Measurements from ENCODE around the gene DOCK1.

Gene DOCK1

GRCh38 chr10:126955396-126955795 lies 50.2 kb downstream of the DOCK1 start:
- DNase-seq (ENCODE audit: low spot score) = no peak

GRCh38 chr10:126955934-126956711 lies 50.9 kb downstream of the DOCK1 start:
- DNase-seq (ENCODE audit: low spot score) = no peak

- no peak for DNase-seq (ENCODE audit: low spot score)
These were observed 51.5 kb downstream of the DOCK1 start for GRCh38 chr10:126956712-126957108.

- no peak for DNase-seq (ENCODE audit: low spot score)
These were observed 51.9 kb downstream of the DOCK1 start for GRCh38 chr10:126957111-126957510.

- DNase-seq (ENCODE audit: low spot score) = no peak
These were observed 54.2 kb downstream of the DOCK1 start for GRCh38 chr10:126959431-126959830.

- no peak for DNase-seq (ENCODE audit: low spot score)
These were observed 54.9 kb downstream of the DOCK1 start for GRCh38 chr10:126959906-126960685.

- no peak for DNase-seq (ENCODE audit: low spot score)
These were observed 58.1 kb downstream of the DOCK1 start for GRCh38 chr10:126963354-126963753.

- no peak for DNase-seq (ENCODE audit: low spot score)
These were observed 59.0 kb downstream of the DOCK1 start for GRCh38 chr10:126964190-126964589.

- DNase-seq (ENCODE audit: low spot score) = no peak
These were observed 61.7 kb downstream of the DOCK1 start for GRCh38 chr10:126966938-126967337.

- DNase-seq (ENCODE audit: low spot score) = peak; percentile 9
These were observed 64.1 kb downstream of the DOCK1 start for GRCh38 chr10:126969310-126969709.

GRCh38 chr10:126972635-126973414 lies 67.6 kb downstream of the DOCK1 start:
- peak; percentile 46 for DNase-seq (ENCODE audit: low spot score)

GRCh38 chr10:126975221-126975620 lies 70.0 kb downstream of the DOCK1 start:
- no peak for DNase-seq (ENCODE audit: low spot score)

- no peak for DNase-seq (ENCODE audit: low spot score)
These were observed 72.0 kb downstream of the DOCK1 start for GRCh38 chr10:126977216-126977615.

GRCh38 chr10:126979311-126979710 lies 74.1 kb downstream of the DOCK1 start:
- DNase-seq (ENCODE audit: low spot score) = no peak

GRCh38 chr10:126993208-126993607 lies 88.0 kb downstream of the DOCK1 start:
- DNase-seq (ENCODE audit: low spot score) = no peak

GRCh38 chr10:126997801-126998590 lies 92.8 kb downstream of the DOCK1 start:
- DNase-seq (ENCODE audit: low spot score) = no peak

GRCh38 chr10:127000598-127000997 lies 95.4 kb downstream of the DOCK1 start:
- no peak for DNase-seq (ENCODE audit: low spot score)

GRCh38 chr10:127003032-127003685 lies 97.9 kb downstream of the DOCK1 start:
- DNase-seq (ENCODE audit: low spot score) = no peak

GRCh38 chr10:127006453-127006852 lies 101.2 kb downstream of the DOCK1 start:
- no peak for DNase-seq (ENCODE audit: low spot score)

GRCh38 chr10:127009366-127009765 lies 104.1 kb downstream of the DOCK1 start:
- DNase-seq (ENCODE audit: low spot score) = no peak

GRCh38 chr10:127011174-127011573 lies 105.9 kb downstream of the DOCK1 start:
- DNase-seq (ENCODE audit: low spot score) = no peak

Measured in HuH-7.5 (cell line).